ENCODE data around the gene KRTAP24-1.

The KRTAP24-1 gene

DNA sequence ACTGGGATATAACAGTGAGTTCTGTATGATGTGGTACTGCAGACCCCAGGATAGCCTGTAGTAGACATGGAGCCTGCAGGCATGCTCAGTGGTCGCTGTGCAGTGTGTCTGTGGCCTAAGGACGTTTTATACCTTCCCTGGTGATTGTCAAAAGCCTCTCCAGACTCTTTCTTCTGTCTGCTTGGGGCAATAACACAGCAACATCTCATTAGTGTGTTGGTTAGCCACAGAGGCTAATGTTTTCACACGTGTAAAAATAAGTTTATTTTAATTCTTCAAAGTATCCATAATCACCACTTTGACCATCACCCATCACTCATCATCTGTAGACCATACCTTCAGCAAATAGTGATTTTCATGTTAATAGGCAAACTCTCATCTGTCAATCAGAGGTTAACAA is at the start of gene KRTAP24-1:
Gene KRTAP24-1 (minus strand): TSS at position 101 of the 400 bp plus-strand sequence. CDS start 18 bp downstream, at position 83.
- DNase-seq, result no peak

GRCh38 chr21:30329203-30329875 is 46.6 kb upstream of the KRTAP24-1 start:
- no peak for DNase-seq

DNA sequence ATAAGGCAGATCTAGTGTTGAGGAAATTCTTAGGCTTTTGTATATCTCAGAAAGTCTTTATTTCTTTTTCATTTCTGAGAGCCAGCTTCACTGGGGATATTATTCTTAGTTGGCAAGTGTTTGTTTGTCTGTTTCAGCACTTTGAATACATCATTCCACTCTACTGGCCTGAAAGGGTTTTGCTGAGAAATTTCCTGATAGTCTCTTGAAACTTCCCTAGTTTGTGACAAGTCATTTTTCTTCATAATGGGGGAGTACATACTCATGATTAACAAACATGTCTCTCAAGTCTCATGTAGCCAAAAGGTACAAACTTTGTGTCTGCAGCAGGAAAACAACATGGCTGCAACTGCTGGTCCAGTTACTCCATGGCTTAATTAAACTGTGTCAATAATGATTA is 43.6 kb upstream of the KRTAP24-1 start:
- DNase-seq, result no peak

GRCh38 chr21:30320215-30320614 is 37.5 kb upstream of the KRTAP24-1 start, which contains the start of gene KRTAP26-1:
KRTAP26-1 (minus strand) TSS chr21:30320315; CDS start chr21:30320035, 280 bp downstream.
- no peak for DNase-seq

GRCh38 chr21:30315701-30316100 is 33.0 kb upstream of the KRTAP24-1 start:
- DNase-seq, result no peak

DNA sequence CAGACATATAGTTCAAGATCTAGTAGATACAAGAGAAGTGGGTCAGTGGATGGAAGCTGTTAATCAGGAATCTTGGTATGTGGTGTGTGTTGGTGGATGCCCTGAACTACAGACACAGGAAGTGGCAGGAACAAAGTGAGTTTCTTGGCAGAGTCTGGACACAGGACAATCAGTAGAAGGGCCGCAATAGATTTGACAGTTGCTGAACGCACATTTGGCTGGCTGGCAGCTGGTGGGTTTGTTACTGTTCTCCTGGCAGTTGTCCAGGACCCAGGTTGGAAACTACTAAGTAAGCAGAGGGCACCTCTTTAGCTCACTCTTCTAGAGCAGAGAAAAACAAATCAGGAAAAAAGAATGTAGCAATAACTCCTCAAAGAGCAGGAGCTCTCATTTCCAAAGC is 24.1 kb upstream of the KRTAP24-1 start:
- no peak for DNase-seq

GRCh38 chr21:30305136-30305535 is 22.4 kb upstream of the KRTAP24-1 start:
- no peak for DNase-seq

GRCh38 chr21:30289215-30289614 is 6.5 kb upstream of the KRTAP24-1 start, which contains the start of gene KRTAP25-1:
KRTAP25-1 (minus strand) TSS chr21:30289514; CDS start chr21:30289490, 24 bp downstream.
- no peak for DNase-seq

- no peak for DNase-seq
Measured at GRCh38 chr21:30271611-30272010, 11.1 kb downstream of the KRTAP24-1 start.

GRCh38 chr21:30271156-30271555 is 11.6 kb downstream of the KRTAP24-1 start:
- no peak for DNase-seq

DNA sequence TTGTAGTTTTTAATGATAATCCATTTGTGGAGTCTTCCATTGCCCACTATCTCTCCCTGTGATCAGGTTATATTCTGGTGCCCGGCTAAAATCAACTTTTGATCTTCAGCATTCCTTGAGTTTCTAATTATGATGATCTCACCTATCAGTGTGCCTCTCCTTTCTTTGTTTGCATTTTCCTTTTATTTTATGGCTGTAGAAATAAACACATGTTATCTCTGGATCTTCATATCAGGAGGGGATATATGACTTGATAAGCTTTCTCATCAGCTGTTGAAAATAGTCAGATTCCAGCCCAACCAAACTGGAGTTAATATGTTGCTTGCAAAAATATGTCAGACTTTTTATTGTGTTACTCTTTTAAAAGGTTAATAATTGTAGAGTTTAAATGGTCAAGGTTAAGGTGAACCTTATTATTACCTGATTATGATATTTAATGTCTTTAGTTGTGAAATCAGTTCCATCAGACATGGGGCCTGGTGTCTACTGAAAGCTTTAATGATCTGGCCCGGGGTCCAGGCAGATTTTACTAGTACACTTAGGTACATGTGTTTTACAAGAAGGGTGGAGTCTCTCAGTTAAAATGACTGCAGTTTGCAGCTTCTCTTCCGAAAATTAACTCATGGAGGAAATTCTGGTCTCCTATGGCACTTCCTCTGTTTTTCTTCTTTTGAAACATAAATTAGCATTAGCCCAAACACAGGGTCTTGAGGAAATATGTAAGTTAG is 12.8 kb downstream of the KRTAP24-1 start:
- no peak for DNase-seq

DNA sequence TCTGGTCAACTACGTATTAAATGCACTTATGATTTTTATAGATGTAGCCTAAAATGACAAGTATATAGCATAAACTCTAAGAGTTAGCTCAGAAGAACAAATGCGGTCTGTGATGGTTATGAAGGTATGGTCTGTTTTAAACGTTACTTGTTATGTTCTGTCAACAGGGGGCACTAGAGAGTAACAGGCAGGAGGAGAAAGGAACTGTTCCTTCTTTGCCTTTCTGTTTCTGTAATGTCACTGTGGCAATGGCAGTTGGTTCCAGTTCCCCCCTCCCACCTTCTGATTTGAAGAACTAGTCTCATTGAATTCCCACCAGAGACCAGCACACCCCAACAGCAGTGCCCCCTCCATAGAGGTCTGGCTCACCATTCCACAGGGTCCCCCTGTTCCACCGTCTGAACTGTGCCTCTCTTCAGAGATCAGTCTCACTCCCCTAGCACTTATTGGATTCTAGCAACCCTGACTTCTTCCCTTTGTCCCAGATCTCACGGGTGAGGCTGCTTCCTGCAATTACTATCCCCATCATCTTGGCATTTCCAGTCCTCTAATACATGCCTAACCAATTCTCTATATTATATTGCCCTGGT is 14.0 kb downstream of the KRTAP24-1 start:
- DNase-seq, result no peak

DNA sequence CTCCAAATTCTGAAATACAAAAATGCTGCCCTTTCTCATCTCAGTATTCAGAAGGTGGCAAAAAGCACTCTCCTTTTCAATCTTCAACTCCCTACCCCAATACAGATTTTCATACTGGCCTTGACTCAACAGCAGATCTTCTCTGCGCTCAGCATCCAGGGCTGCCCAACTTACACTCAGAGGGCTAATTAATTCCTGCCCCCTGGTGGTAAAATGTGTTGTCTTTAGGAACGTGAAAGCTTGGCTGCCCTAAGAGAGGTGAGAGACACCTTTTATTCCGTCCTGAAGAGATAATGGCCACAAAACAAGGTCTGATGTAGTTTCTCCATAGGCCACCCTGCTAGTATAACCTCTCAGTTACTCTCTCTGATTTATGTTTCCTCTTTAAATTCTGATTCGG is 25.0 kb downstream of the KRTAP24-1 start:
- DNase-seq, result no peak

DNA sequence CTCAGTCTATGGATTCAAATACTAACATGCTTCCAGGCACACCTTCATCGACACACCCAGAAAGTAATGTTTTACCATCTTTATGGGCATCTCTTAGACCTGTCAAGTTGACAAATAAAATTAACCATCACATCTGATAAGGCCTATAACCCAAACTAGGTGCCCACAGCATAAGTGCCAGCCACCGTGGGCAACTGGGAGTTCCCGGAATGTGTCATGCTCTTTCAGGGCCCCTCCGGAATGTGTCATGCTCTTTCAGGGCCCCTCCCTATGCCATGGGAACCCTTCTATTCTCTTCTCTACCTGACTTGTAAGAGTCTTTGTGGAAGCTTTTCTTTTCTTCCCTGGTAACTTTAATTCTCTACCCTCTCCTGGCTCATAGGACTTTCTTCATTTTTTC is 26.6 kb downstream of the KRTAP24-1 start:
- no peak for DNase-seq

DNA sequence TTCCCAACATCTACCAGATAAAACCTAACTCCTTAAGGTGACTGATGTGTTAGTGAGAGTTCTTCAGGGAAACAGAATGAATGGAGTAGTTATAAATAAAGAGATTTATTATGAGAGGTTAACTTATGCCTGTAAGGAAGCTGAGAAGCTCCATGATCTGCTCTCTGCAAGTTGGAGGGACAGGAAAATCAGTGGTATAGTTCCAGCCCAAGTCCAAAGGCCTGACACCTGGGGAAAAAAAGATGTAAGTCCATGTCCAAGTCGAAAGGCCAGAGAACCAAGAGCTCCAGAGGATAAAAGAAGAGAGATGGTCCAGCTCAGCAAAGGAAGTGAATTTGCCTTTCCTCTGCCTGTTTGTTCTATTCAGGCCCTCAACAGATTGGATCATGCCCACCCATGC is 27.1 kb downstream of the KRTAP24-1 start:
- DNase-seq, result no peak

- no peak for DNase-seq
Measured at GRCh38 chr21:30251781-30252180, 31.0 kb downstream of the KRTAP24-1 start.

GRCh38 chr21:30249936-30250335 is 32.8 kb downstream of the KRTAP24-1 start:
- DNase-seq, result no peak

GRCh38 chr21:30248844-30249243 is 33.9 kb downstream of the KRTAP24-1 start:
- no peak for DNase-seq

- DNase-seq, result no peak
Measured at GRCh38 chr21:30245061-30245460, 37.7 kb downstream of the KRTAP24-1 start.

DNA sequence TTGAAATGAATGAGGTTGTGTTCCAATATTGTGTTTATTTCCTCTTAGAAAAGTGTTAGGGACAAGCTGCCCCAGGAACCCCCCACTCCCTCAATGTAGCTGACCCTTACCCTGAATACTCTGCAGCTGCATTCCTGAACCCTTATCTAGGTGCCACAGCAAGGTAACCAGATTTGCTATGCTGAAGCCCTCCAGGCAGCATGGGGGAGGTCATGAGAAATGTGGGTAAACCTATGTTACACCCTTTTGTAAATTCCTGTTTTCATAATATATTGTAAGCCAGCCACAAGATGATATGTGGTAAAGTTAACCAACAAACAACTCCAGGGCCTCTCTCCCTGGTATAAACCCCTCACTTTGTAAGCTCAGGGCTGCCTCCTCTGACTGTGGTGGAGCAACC is 39.1 kb downstream of the KRTAP24-1 start:
- no peak for DNase-seq

DNA sequence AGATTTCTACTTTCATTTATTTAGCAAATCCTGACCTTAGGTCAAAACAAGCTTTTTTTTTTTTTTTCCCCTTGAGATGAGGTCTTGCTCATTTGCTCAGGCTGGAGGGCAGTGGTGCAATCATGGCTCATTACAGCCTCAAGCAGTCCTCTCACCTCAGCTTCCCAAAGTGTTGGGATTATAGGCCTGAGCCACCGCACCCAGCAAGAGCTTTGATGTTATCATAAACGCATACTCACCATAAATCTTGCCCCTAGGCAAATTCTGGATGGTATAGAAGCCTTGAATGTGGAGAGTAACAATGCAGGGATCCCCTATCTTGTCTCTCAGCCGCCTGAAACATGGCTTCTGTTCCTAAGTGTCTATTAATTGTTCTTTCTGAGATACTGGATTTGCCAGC is 42.1 kb downstream of the KRTAP24-1 start:
- no peak for DNase-seq

- no peak for DNase-seq
Measured at GRCh38 chr21:30238168-30238567, 44.6 kb downstream of the KRTAP24-1 start.

DNA sequence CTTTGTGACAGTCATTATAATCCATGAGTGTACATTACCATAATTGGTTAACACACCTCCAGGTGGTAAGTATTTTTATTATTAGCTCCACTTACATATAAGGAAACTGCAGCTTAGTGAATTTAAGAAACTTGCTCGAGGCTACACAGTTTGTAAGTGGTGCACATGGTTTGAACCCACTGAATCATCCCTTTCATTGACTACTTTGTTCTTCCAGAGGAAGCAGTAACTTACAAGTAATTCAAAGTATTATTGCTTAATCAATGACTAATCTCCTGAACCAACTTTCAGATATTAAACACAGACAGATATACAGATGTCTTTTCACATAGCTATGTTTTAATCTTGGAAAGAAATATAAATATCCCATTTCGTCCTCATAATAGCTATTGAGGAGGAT is 48.1 kb downstream of the KRTAP24-1 start:
- DNase-seq, result no peak

GRCh38 chr21:30234050-30234449 is 48.7 kb downstream of the KRTAP24-1 start:
- DNase-seq, result no peak

Measured in stimulated activated CD4-positive, alpha-beta T cell treated with anti-CD3 and anti-CD28 coated beads, Interleukin-2, amount 100 ng/mL, for 48 hours (primary cell).